Liver (tissue), 9 donors: ENCODE measurements around the gene SYCP1. TPM values are rescaled to one million over a fixed set of nuclear protein-coding genes. Genes with fewer than 3 reads are reported as not detected.

Experiments used
- DNase-seq: peaks from one replicate; pipeline ENCODE4 v3.0.0-alpha.2; 2017; ENCODE audit warnings: low spot score
- H3K27ac ChIP-seq, 2 donors: one replicate each; pipeline ENCODE4 v1.7.0; 2013; ENCODE audit warnings: inconsistent platforms in 2 of 2, low read length in 2 of 2, control low read depth in 1 of 2, low read depth in 1 of 2, mild to moderate bottlenecking in 1 of 2
- H3K27me3 ChIP-seq, 4 donors: one replicate each; pipeline versions ENCODE4 v1.6.1 to v1.7.0; 2013; ENCODE audit warnings: low read length in 3 of 4, inconsistent platforms in 1 of 4, mild to moderate bottlenecking in 1 of 4, moderate library complexity in 1 of 4; ENCODE audit not compliant: control insufficient read depth in 4 of 4, insufficient read depth in 4 of 4
- H3K36me3 ChIP-seq, 4 donors: one replicate each; pipeline versions ENCODE4 v1.6.1 to v1.7.0; 2013; ENCODE audit warnings: low read length in 3 of 4, mild to moderate bottlenecking in 3 of 4, low read depth in 1 of 4, moderate library complexity in 1 of 4; ENCODE audit not compliant: control insufficient read depth in 4 of 4, insufficient read depth in 3 of 4
- H3K4me1 ChIP-seq, 4 donors: one replicate each; pipeline versions ENCODE4 v1.6.1 to v1.7.0; 2013; ENCODE audit warnings: low read length in 3 of 4, mild to moderate bottlenecking in 3 of 4, moderate library complexity in 1 of 4; ENCODE audit not compliant: control insufficient read depth in 4 of 4, insufficient read depth in 4 of 4
- H3K4me3 ChIP-seq, 3 donors: one replicate each; pipeline versions ENCODE4 v1.6.1 to v1.7.0; 2013; ENCODE audit warnings: low read length in 3 of 3, control low read depth in 1 of 3, low read depth in 1 of 3, mild to moderate bottlenecking in 1 of 3
- H3K9ac ChIP-seq, 2 donors: one replicate each; pipeline ENCODE4 v1.7.0; 2013; ENCODE audit warnings: low read length in 2 of 2, mild to moderate bottlenecking in 2 of 2, moderate library complexity in 2 of 2, control low read depth in 1 of 2, low read depth in 1 of 2
- H3K9me3 ChIP-seq, 4 donors: one replicate each; pipeline versions ENCODE4 v1.6.1 to v1.7.0; 2013; ENCODE audit warnings: low read length in 3 of 4; ENCODE audit not compliant: control insufficient read depth in 4 of 4
- ATF3 ChIP-seq: IDR thresholded peaks from 2 replicates; pipeline ENCODE4 v1.6.1; 2016; ENCODE audit warnings: antibody characterized with exemption
- CTCF ChIP-seq: fragments of 150-350 bp; IDR thresholded peaks from 2 replicates; pipeline ENCODE4 v1.5.1; 2017; ENCODE audit warnings: improper control_type of control experiment, low read depth, low read length; ENCODE audit not compliant: missing input control
- EGR1 ChIP-seq, 2 donors: IDR thresholded peaks; 2 replicates each; pipeline ENCODE4 v1.6.1; 2016 to 2018; ENCODE audit warnings: antibody characterized with exemption in 2 of 2, low read depth in 2 of 2
- FOXA1 ChIP-seq: IDR thresholded peaks from 2 replicates; pipeline ENCODE4 v1.6.1; 2016; ENCODE audit warnings: antibody characterized with exemption
- FOXA2 ChIP-seq: IDR thresholded peaks from 2 replicates; pipeline ENCODE4 v1.6.1; 2016; ENCODE audit warnings: antibody characterized with exemption
- GABPA ChIP-seq, 2 donors: IDR thresholded peaks in 1 of 2; conservative IDR thresholded peaks in 1 of 2; 2 replicates each; pipeline ENCODE4 v1.6.1; 2016; ENCODE audit warnings: antibody characterized with exemption in 2 of 2, mild to moderate bottlenecking in 1 of 2, moderate library complexity in 1 of 2
- HNF4A ChIP-seq, 2 donors: conservative IDR thresholded peaks; 2 replicates each; pipeline ENCODE4 v1.6.1; 2016; ENCODE audit warnings: antibody characterized with exemption in 2 of 2, mild to moderate bottlenecking in 2 of 2
- HNF4G ChIP-seq: IDR thresholded peaks from 2 replicates; pipeline ENCODE4 v1.6.1; 2016; ENCODE audit warnings: antibody characterized with exemption
- JUND ChIP-seq, 2 donors: IDR thresholded peaks; 2 replicates each; pipeline ENCODE4 v1.6.1; 2016; ENCODE audit warnings: antibody characterized with exemption in 2 of 2
- MAX ChIP-seq: IDR thresholded peaks from 2 replicates; pipeline ENCODE4 v1.6.1; 2016; ENCODE audit warnings: antibody characterized with exemption
- NR2F2 ChIP-seq: IDR thresholded peaks from 2 replicates; pipeline ENCODE4 v1.6.1; 2016; ENCODE audit warnings: antibody characterized with exemption
- RAD21 ChIP-seq, 2 donors: IDR thresholded peaks; 2 replicates each; pipeline ENCODE4 v1.6.1; 2016; ENCODE audit warnings: antibody characterized with exemption in 2 of 2, mild to moderate bottlenecking in 2 of 2
- RXRA ChIP-seq, 2 donors: IDR thresholded peaks; 2 replicates each; pipeline ENCODE4 v1.6.1; 2017 to 2018; ENCODE audit warnings: antibody characterized with exemption in 2 of 2, mild to moderate bottlenecking in 1 of 2
- SP1 ChIP-seq: IDR thresholded peaks from 2 replicates; pipeline ENCODE4 v1.6.1; 2018; ENCODE audit warnings: antibody characterized with exemption, mild to moderate bottlenecking
- TAF1 ChIP-seq: conservative IDR thresholded peaks from 2 replicates; pipeline ENCODE4 v1.6.1; 2016; ENCODE audit warnings: antibody characterized with exemption, mild to moderate bottlenecking
- YY1 ChIP-seq: IDR thresholded peaks from 2 replicates; pipeline ENCODE4 v1.6.1; 2016; ENCODE audit warnings: antibody characterized with exemption, mild to moderate bottlenecking
- WGBS: extraction: QIAGEN DNeasy Blood & Tissue Kit; methylation state at CpG from one replicate; pipeline ENCODE4 v1.1.7; 2013; 5-methylcytosine and 5-hydroxymethylcytosine counted together
- polyA plus RNA-seq, 2 donors: library from polyadenylated mRNA; stranded (reverse) in 1 of 2; unstranded in 1 of 2; fragments of 200-250 nt in 1 of 2; fragments of >200 nt in 1 of 2; fragmentation: Nextera tagmentation in 1 of 2; extraction: Ambion mirVana in 1 of 2; gene quantifications; one replicate each; pipeline versions ENCODE4 v1.2.1 to v1.2.3, GENCODE V29; 2013 to 2015
- total RNA-seq, 2 donors: library from RNA; depleted of rRNA; stranded (reverse); fragments of >200 nt; gene quantifications; one replicate each; pipeline ENCODE4 v1.2.3, GENCODE V29; 2014
- TF ChIP-seq, protein P1 (sequence below): IDR thresholded peaks from 2 replicates; pipeline ENCODE4 v1.6.1; 2016; ENCODE audit warnings: antibody characterized with exemption, mild to moderate bottlenecking
- TF ChIP-seq, protein P2 (sequence below): IDR thresholded peaks from 2 replicates; pipeline ENCODE4 v1.6.1; 2016; ENCODE audit warnings: antibody characterized with exemption
- donor health status: healthy.
- donor health status: healthy.
- donor health status: healthy.
- donor health status: healthy.
- donor health status: healthy.

Gene SYCP1
- total and polyA plus RNA-seq, 4 donors = 0.89 TPM; not detected in 3

GRCh38 chr1:114861384-114861783 is 6.7 kb downstream of the SYCP1 start:
- H3K4me3 ChIP-seq = no peak overlapping the region
- H3K27me3 ChIP-seq = no peaks in the 10 kb centered on the region
- no peak overlapping the region for H3K27ac ChIP-seq
- no peaks in the 10 kb centered on the region for H3K36me3 ChIP-seq
- no peak for TF ChIP-seq HNF4A (conservative IDR thresholded peaks at IDR 0.05)
- TF ChIP-seq HNF4G = no peak
- no peak for TF ChIP-seq TAF1
- TF ChIP-seq FOXA1 = no peak
- no peak for TF ChIP-seq NR2F2
- no peak for TF ChIP-seq GABPA (IDR thresholded peaks at IDR 0.05 in 1 of 2, conservative IDR thresholded peaks at IDR 0.05 in 1 of 2)
- TF ChIP-seq EGR1 (IDR thresholded peaks at IDR 0.05; ENCODE audit: low read depth in 2 of 2) = no peak
- TF ChIP-seq, protein P1, sequence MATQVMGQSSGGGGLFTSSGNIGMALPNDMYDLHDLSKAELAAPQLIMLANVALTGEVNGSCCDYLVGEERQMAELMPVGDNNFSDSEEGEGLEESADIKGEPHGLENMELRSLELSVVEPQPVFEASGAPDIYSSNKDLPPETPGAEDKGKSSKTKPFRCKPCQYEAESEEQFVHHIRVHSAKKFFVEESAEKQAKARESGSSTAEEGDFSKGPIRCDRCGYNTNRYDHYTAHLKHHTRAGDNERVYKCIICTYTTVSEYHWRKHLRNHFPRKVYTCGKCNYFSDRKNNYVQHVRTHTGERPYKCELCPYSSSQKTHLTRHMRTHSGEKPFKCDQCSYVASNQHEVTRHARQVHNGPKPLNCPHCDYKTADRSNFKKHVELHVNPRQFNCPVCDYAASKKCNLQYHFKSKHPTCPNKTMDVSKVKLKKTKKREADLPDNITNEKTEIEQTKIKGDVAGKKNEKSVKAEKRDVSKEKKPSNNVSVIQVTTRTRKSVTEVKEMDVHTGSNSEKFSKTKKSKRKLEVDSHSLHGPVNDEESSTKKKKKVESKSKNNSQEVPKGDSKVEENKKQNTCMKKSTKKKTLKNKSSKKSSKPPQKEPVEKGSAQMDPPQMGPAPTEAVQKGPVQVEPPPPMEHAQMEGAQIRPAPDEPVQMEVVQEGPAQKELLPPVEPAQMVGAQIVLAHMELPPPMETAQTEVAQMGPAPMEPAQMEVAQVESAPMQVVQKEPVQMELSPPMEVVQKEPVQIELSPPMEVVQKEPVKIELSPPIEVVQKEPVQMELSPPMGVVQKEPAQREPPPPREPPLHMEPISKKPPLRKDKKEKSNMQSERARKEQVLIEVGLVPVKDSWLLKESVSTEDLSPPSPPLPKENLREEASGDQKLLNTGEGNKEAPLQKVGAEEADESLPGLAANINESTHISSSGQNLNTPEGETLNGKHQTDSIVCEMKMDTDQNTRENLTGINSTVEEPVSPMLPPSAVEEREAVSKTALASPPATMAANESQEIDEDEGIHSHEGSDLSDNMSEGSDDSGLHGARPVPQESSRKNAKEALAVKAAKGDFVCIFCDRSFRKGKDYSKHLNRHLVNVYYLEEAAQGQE = no peak
- no peak for TF ChIP-seq FOXA2
- no peak for TF ChIP-seq CTCF
- no peak for TF ChIP-seq SP1
- H3K9ac ChIP-seq = no peak overlapping the region
- WGBS = 69% methylated on average over 3 of the region's 3 CpGs
- H3K9me3 ChIP-seq = no peaks in the 10 kb centered on the region
- no peak for DNase-seq
- no peaks in the 10 kb centered on the region for H3K4me1 ChIP-seq

DNA sequence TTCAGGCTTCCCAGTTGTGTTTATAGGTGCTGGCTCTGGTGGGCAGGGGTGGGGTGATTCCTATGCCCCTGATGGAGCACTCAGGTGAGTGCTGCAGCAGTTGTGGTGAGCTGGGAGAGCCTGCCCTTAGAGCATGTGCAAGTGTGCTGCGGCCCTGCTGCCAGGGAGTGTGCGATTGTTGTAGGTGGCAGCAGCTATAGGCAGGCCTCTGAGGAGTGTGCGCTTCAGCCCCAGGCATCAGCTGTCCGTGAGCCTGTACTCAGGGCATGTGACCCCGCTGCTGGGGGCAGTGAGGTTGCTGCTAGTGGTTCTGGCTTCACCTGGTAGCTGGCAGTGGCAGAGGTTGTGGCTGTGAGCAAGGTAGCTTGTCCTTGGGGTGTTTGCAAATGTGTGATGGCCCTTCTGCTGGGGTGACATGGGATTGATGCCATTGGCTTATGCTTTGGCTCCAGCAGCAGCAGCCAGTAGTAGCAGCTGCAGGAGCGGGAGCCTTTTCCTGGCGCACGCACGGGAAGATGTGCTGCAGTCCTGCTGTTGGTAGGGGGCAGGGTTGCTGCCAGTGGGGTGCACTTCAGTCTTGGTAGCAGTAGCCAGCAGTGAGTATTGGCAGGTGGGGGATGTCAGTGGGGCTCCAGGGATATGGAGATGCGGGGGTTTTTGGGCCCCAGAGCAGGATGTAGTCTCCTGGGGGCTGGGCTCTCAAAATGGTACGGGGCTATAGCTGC is 37.7 kb downstream of the SYCP1 start:
- 72% methylated on average over 11 of the region's 11 CpGs for WGBS
- Histone ChIP-seq H3K4me3 (no peak overlapping the region), H3K9ac (no peak overlapping the region), H3K9me3 (no peaks in the 10 kb centered on the region), H3K36me3 (no peaks in the 10 kb centered on the region), H3K4me1 (no peaks in the 10 kb centered on the region), H3K27ac (no peak overlapping the region), H3K27me3 (peaks cover 0 to 8% (median 0%) of the 10 kb centered on the region in 4 donors)
- TF ChIP-seq ATF3 (no peak), RAD21 (IDR thresholded peaks at IDR 0.05) (no peak), GABPA (IDR thresholded peaks at IDR 0.05 in 1 of 2, conservative IDR thresholded peaks at IDR 0.05 in 1 of 2) (no peak), YY1 (no peak), RXRA (IDR thresholded peaks at IDR 0.05) (no peak), CTCF (no peak), HNF4G (no peak), FOXA1 (no peak), FOXA2 (no peak), SP1 (no peak), JUND (IDR thresholded peaks at IDR 0.05) (no peak), EGR1 (IDR thresholded peaks at IDR 0.05; ENCODE audit: low read depth in 2 of 2) (no peak), HNF4A (conservative IDR thresholded peaks at IDR 0.05) (no peak), MAX (no peak), TAF1 (no peak)
- TF ChIP-seq, protein P2, sequence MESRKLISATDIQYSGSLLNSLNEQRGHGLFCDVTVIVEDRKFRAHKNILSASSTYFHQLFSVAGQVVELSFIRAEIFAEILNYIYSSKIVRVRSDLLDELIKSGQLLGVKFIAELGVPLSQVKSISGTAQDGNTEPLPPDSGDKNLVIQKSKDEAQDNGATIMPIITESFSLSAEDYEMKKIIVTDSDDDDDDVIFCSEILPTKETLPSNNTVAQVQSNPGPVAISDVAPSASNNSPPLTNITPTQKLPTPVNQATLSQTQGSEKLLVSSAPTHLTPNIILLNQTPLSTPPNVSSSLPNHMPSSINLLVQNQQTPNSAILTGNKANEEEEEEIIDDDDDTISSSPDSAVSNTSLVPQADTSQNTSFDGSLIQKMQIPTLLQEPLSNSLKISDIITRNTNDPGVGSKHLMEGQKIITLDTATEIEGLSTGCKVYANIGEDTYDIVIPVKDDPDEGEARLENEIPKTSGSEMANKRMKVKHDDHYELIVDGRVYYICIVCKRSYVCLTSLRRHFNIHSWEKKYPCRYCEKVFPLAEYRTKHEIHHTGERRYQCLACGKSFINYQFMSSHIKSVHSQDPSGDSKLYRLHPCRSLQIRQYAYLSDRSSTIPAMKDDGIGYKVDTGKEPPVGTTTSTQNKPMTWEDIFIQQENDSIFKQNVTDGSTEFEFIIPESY = no peak
- no peak for DNase-seq
